Activated T-helper 1 cell treated with anti-CD3 and anti-CD28 coated beads, Interleukin-2, amount 50 U/mL, for 16 hours (primary cell): Measurements from ENCODE around the gene UBE3A.

Experiments used
- DNase-seq, 2 donors: peaks; one replicate each; pipeline ENCODE4 v3.0.0-alpha.2; 2020; ENCODE audit warnings: low read depth in 1 of 2, low spot score in 1 of 2

UBE3A gene

DNA sequence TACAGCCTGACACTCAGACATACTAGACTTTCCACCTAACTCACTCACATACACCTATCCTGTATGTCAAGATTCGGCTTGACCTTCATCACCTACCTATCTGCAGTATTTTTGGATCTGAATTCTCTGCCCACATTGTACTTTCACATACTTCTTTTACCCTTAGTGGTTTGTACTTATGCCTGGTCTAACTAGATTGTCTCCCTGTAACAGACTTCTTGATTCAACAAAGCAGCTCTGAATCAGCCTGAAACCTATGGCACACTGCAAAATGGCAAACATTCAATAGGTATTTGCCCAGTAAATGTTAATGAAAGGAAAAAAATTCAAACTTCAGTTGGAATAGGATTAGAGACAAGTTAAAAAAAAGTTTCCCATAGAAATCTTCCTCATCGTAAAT lies 106.5 kb downstream of the UBE3A start:
- no peak for DNase-seq

DNA sequence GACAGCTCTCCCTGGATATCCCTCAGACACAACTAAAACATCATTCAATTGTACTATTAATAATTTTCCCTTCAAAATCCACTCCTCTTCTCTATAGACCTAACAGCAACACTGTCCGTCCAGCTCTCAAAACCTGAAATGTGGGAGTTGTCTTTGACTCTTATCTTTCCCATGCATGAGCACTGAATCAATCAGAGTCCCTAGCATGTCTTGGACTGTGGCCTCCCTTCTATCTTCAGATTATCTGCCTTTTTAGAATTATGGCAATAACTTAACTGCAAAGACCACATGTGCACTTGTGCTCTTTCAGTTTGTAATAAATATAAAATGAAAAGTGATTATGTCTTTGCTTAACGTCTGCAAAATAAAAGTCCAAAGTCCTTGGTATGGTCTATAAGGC lies 107.0 kb downstream of the UBE3A start:
- no peak for DNase-seq

DNA sequence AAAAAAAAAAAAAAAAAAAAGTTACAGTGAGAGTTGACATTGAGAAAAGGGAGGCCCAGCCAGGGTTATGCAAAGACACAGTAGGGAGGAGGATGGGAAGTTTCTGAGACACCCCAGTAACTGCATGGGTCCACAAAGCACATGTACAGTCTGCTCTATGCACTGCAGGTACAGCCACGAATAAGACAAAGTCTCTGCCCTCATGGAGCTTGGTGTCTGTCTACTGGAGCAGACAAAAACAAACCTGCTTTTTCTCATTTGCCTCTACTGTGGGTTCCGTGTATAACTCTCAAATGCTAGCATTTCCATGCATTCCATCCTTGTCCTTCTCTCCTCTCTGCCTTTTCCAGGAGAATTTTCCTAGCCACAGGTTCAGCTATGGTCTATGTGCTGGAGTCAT lies 107.4 kb downstream of the UBE3A start:
- DNase-seq, result no peak

DNA sequence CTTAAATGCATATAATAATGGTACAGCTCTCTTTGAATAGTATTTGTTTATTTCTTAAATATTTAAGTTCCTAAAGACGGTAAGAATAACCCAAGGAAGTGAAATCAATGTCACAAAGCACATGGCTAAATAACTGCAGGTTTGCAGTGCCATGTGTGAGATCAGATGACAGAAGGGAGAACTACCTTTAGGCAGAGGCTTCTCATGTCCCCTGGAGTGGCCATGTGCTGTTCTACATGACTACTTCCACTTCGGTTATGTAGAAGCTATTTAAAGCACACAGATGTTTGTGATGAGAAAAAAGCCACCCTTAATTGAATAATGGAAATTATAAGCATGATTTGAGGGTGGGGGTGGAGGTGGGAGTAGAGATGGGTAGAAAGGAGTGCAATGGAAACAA lies 109.1 kb downstream of the UBE3A start:
- DNase-seq, result no peak

DNA sequence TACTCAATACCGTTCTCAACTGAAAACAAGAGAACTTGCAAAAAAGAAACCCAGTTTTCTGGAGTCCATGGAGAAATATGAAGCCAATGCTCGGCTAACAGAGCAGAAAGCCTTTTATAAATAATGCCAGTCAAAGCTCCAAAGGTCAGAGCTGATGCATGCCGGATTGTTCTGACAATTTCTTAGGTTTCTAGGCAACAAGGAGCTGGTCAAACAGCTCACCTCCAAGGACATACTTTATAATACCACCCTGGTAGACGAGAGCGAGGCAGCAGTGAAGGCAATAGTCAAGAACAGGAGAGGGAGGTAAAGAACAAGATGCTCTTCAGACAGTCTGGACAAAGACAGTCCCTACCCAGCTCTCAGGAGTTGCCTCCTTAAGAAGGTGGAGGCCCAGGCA lies 111.1 kb downstream of the UBE3A start:
- no peak for DNase-seq

DNA sequence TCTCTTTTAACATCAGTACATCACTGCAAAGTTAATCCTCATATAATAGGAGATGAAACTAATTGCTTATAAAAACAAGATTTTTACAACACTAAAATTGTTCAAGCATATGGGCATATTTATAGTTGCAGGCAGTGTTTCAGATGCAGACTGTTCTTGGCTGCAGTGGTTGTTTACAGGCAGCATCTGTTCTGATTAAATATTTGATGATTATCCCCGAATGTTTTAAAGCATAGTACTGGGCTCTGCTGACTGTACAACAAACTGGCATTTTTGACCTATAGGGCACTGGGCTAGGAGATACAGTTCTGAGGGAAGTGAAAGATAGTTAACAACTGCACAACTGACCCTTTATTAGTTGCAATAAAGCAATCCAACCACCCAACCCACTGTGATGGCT lies 113.6 kb downstream of the UBE3A start:
- DNase-seq, result no peak

DNA sequence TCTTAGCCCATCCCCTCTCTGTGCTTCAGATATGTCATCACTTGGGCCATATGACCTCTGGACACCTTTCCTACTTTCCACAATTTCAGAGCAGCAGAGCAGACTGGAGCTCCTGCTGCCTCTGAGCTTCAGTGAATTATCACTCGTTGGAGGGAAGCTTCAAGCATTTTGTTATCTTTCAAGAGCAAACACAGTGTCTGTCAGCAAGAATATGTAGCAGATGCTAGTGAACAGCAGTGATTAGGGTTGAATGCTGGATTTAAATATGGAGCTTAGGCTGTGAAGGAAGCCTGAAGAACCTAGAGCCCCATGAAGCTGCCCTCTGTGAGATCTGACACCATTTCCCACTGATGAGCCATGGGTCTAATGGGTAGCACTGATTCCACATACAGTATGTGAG lies 115.4 kb downstream of the UBE3A start:
- no peak for DNase-seq

DNA sequence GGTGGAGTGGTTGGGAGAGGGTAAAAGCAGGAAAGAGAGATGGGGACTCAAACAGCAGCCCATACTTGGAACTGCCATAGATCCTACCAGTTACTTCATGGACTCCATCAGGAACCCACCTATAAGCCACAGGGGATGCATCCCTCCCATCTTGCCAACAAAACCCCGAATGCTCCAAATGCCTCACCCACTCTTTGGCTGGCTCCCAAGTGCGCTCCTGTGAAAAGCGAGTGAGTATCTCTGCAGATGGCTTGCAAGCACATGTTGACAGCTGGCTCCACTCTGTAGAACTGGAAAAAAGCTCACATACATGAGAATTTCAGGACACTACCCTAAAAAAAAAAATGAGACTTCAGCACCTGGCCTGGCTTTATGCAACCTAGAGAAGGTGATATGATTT lies 151.0 kb downstream of the UBE3A start:
- no peak for DNase-seq
